SK-N-SH (cell line): ENCODE measurements around the gene PLSCR1. TPM values are rescaled to one million over a fixed set of nuclear protein-coding genes. Genes with fewer than 3 reads are reported as not detected.

Experiments used
- CTCF ChIA-PET: fragments of 300-600, 350-600 bp; formaldehyde crosslinking; extraction: SDS; loops from one replicate; lab custom pipeline; 2021; lab: Yijun Ruan, JAX
- POLR2A ChIA-PET: fragments of 350-600 bp; sonication (Branson Sonifier 250); formaldehyde crosslinking; extraction: SDS; loops from one replicate; lab custom pipeline; 2020; ENCODE audit warnings: antibody characterized with exemption, inconsistent platforms; lab: Yijun Ruan, JAX
- DNase-seq: peaks from one replicate; pipeline ENCODE4 v3.0.0; 2012
- H2AFZ ChIP-seq: fragments of 200-600 bp; sonication (generic); 2 replicates; pipeline ENCODE4 v1.8.1; 2016; ENCODE audit warnings: antibody characterized with exemption, mild to moderate bottlenecking, low read depth
- H3F3A ChIP-seq: fragments of 200-600 bp; sonication (generic); replicated peaks from 2 replicates; pipeline ENCODE3; 2016; ENCODE audit warnings: antibody characterized with exemption, mild to moderate bottlenecking; ENCODE audit not compliant: insufficient read depth
- H3K27ac ChIP-seq, 2 experiments: fragments of 200-500 bp in 1 of 2; fragments of 200-600 bp in 1 of 2; sonication (Bioruptor generic) in 1 of 2; sonication (generic), shearing (Covaris generic) in 1 of 2; 2 replicates each; pipeline versions ENCODE4 v1.5.1 to v1.6.1; 2014 to 2016; ENCODE audit warnings: low read depth in 2 of 2, inconsistent platforms in 1 of 2, low read length in 1 of 2, mild to moderate bottlenecking in 1 of 2, mixed read lengths in 1 of 2
- H3K27me3 ChIP-seq: fragments of 200-600 bp; sonication (generic), shearing (Covaris generic); 2 replicates; pipeline ENCODE4 v1.6.1; 2016; ENCODE audit warnings: mixed run types; ENCODE audit not compliant: insufficient read depth
- H3K36me3 ChIP-seq, 2 experiments: fragments of 200-500 bp in 1 of 2; fragments of 200-600 bp in 1 of 2; sonication (Bioruptor generic) in 1 of 2; sonication (generic) in 1 of 2; replicated peaks in 1 of 2; 2 replicates each; pipeline versions ENCODE3 to v1.5.1; 2014 to 2016; ENCODE audit warnings: low read length in 1 of 2, mild to moderate bottlenecking in 1 of 2; ENCODE audit not compliant: insufficient read depth in 2 of 2, control insufficient read depth in 1 of 2
- H3K4me1 ChIP-seq, 2 experiments: fragments of 200-500 bp in 1 of 2; fragments of 200-600 bp in 1 of 2; sonication (Bioruptor generic) in 1 of 2; sonication (generic), shearing (Covaris generic) in 1 of 2; 2 replicates each; pipeline versions ENCODE4 v1.5.1 to v1.6.1; 2014 to 2016; ENCODE audit warnings: low read depth in 1 of 2, low read length in 1 of 2, mixed run types in 1 of 2; ENCODE audit not compliant: insufficient read depth in 2 of 2, control insufficient read depth in 1 of 2
- H3K4me2 ChIP-seq: fragments of 200-600 bp; sonication (generic), shearing (Covaris generic); 2 replicates; pipeline ENCODE4 v1.6.1; 2017; ENCODE audit warnings: mixed run types
- H3K4me3 ChIP-seq, 2 experiments: fragments of 200-500 bp in 1 of 2; fragments of 200-600 bp in 1 of 2; sonication (Bioruptor generic) in 1 of 2; sonication (generic), shearing (Covaris generic) in 1 of 2; 2 replicates each; pipeline versions ENCODE4 v1.5.1 to v1.8.1; 2014 to 2016; ENCODE audit warnings: low read depth in 2 of 2, inconsistent platforms in 1 of 2, low read length in 1 of 2, mild to moderate bottlenecking in 1 of 2, mixed read lengths in 1 of 2, moderate library complexity in 1 of 2
- H3K79me2 ChIP-seq: fragments of 200-600 bp; sonication (generic); 2 replicates; pipeline ENCODE4 v1.8.1; 2017; ENCODE audit warnings: mild to moderate bottlenecking; ENCODE audit not compliant: insufficient read depth
- H3K9ac ChIP-seq: fragments of 200-600 bp; sonication (generic); 2 replicates; pipeline ENCODE4 v1.6.1; 2017; ENCODE audit warnings: mixed run types
- H3K9me2 ChIP-seq: fragments of 200-600 bp; sonication (generic); 2 replicates; pipeline ENCODE4 v1.6.1; 2017; ENCODE audit warnings: mixed run types
- H3K9me3 ChIP-seq: fragments of 200-600 bp; sonication (generic); 2 replicates; pipeline ENCODE4 v1.6.1; 2017; ENCODE audit warnings: mixed run types, mild to moderate bottlenecking, moderate library complexity
- H4K20me1 ChIP-seq: fragments of 200-600 bp; sonication (generic); 2 replicates; pipeline ENCODE4 v1.6.1; 2017; ENCODE audit warnings: mild to moderate bottlenecking, mixed run types; ENCODE audit not compliant: insufficient read depth
- FOXJ3 ChIP-seq: sonication (generic); formaldehyde crosslinking; IDR thresholded peaks from 2 replicates; pipeline ENCODE4 v1.5.1; 2020; ENCODE audit warnings: mild to moderate bottlenecking, missing genetic modification reagents
- FOXM1 ChIP-seq: IDR thresholded peaks from 2 replicates; pipeline ENCODE4 v1.4.0; 2012; ENCODE audit warnings: low read depth, mild to moderate bottlenecking
- GATA2 ChIP-seq: sonication (generic); formaldehyde crosslinking; IDR thresholded peaks from 2 replicates; pipeline ENCODE4 v1.5.0; 2020; ENCODE audit warnings: mild to moderate bottlenecking, missing genetic modification reagents
- IRF3 ChIP-seq: fragments of 150-350 bp; IDR thresholded peaks from 2 replicates; pipeline ENCODE4 v1.6.1; 2016; ENCODE audit warnings: mild to moderate bottlenecking, low read depth, low read length
- JUND ChIP-seq: IDR thresholded peaks from 2 replicates; pipeline ENCODE4 v1.4.0; 2012
- MEF2A ChIP-seq: IDR thresholded peaks from 2 replicates; pipeline ENCODE4 v1.4.0; 2012; ENCODE audit warnings: low read depth, borderline replicate concordance
- NRF1 ChIP-seq: IDR thresholded peaks from 2 replicates; pipeline ENCODE4 v1.6.1; 2012; ENCODE audit warnings: low read depth, mild to moderate bottlenecking, low read length
- PBX3 ChIP-seq: IDR thresholded peaks from 2 replicates; pipeline ENCODE4; 2012
- POLR2AphosphoS5 ChIP-seq: IDR thresholded peaks from 2 replicates; pipeline ENCODE4 v1.6.1; 2012; ENCODE audit warnings: low read depth, low read length
- RAD21 ChIP-seq: IDR thresholded peaks from 2 replicates; pipeline ENCODE4 v1.6.1; 2012; ENCODE audit warnings: mild to moderate bottlenecking, low read length
- RCOR1 ChIP-seq: fragments of 150-350 bp; IDR thresholded peaks from 2 replicates; pipeline ENCODE4 v1.6.1; 2017; ENCODE audit warnings: antibody characterized with exemption, low read length
- RFX5 ChIP-seq: IDR thresholded peaks from 2 replicates; pipeline ENCODE4 v1.6.1; 2012; ENCODE audit warnings: mild to moderate bottlenecking, improper control_type of control experiment, low read length
- SIN3A ChIP-seq: IDR thresholded peaks from 2 replicates; pipeline ENCODE4 v1.6.1; 2012; ENCODE audit warnings: low read depth, mild to moderate bottlenecking, low read length, moderate library complexity, borderline replicate concordance
- TAF1 ChIP-seq: IDR thresholded peaks from 2 replicates; pipeline ENCODE4 v1.6.1; 2012; ENCODE audit warnings: low read depth, mild to moderate bottlenecking, low read length, moderate library complexity, borderline replicate concordance
- TCF12 ChIP-seq: IDR thresholded peaks from 2 replicates; pipeline ENCODE4 v1.4.0; 2012
- TEAD4 ChIP-seq: IDR thresholded peaks from 2 replicates; pipeline ENCODE4 v1.4.0; 2012; ENCODE audit warnings: mild to moderate bottlenecking, borderline replicate concordance; ENCODE audit not compliant: insufficient read depth
- USF1 ChIP-seq: IDR thresholded peaks from 2 replicates; pipeline ENCODE4 v1.4.0; 2012; ENCODE audit warnings: low read depth, borderline replicate concordance
- USF2 ChIP-seq: fragments of 150-350 bp; IDR thresholded peaks from 2 replicates; pipeline ENCODE4 v1.6.1; 2017; ENCODE audit warnings: antibody characterized with exemption, low read length, low read depth, borderline replicate concordance
- WGBS: methylation state at CpG from one replicate; pipeline ENCODE4 v1.1.6; 2017; ENCODE audit warnings: low lambda C conversion rate; 5-methylcytosine and 5-hydroxymethylcytosine counted together
- polyA plus RNA-seq, 3 experiments: library from polyadenylated mRNA; depleted of rRNA; stranded (reverse); fragments of >200 nt; gene quantifications; 2 replicates each; pipeline ENCODE4 v1.2.3, GENCODE V29; 2012

The PLSCR1 gene
- polyA plus RNA-seq, 1 of the 3 experiments (the other 2 are of a cell fraction): 10.9 TPM

- Histone ChIP-seq H3K27me3 (no peaks in the 10 kb centered on the region; the same call in 1 of the 2 replicates), H2AFZ (no peak overlapping the region), H3K9me2 (no peaks in the 10 kb centered on the region), H4K20me1 (no peaks in the 10 kb centered on the region), H3K36me3 (no peaks in the 10 kb centered on the region), H3K9ac (no peak overlapping the region), H3K27ac (no peak overlapping the region), H3F3A (no peaks in the 10 kb centered on the region), H3K9me3 (no peaks in the 10 kb centered on the region), H3K4me2 (no peak overlapping the region), H3K4me1 (no peaks in the 10 kb centered on the region), H3K4me3 (no peak overlapping the region), H3K79me2 (no peaks in the 10 kb centered on the region)
- no peak for DNase-seq
- ChIA-PET CTCF (no interaction called here), POLR2A (no interaction called here)
- no peak for TF ChIP-seq PBX3
- no peak for TF ChIP-seq TCF12
- TF ChIP-seq USF2: no peak
- 17% methylated on average over 1 of the region's 1 CpG for WGBS
These were observed 17.1 kb upstream of the PLSCR1 start for GRCh38 chr3:146561463-146561862.

DNA sequence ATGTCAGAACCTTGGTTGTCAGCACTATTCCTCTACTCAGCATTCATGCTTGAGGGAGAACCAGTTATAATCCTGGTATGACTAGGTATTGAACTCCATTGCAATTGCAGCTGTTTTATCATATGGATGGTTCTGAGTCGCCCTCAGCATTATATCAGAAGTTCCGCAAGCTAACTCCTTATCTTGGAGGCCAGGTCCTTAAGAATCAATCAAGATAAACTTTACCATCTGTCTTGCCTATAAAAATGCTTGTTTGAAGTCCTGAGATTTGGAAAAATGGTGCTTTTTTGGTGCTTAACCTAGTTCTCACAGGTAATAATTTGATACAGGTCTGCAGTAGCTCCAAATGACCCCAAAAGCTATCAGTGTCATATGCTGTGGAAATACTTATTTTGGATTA, 16.3 kb upstream of the PLSCR1 start:
- H3K9ac ChIP-seq: no peak overlapping the region
- H3K9me2 ChIP-seq: no peaks in the 10 kb centered on the region
- H3K36me3 ChIP-seq: no peaks in the 10 kb centered on the region
- H3K27ac ChIP-seq: no peak overlapping the region
- no peak for DNase-seq
- WGBS: 53% methylated on average over 2 of the region's 2 CpGs
- H3K79me2 ChIP-seq: no peaks in the 10 kb centered on the region
- TF ChIP-seq RFX5 (no peak), FOXM1 (no peak), JUND (no peak), TAF1 (no peak), TCF12 (no peak), RAD21 (no peak), MEF2A (no peak), FOXJ3 (no peak), POLR2AphosphoS5 (no peak), RCOR1 (no peak), SIN3A (no peak), IRF3 (no peak), TEAD4 (no peak), GATA2 (CRISPR knock-in tag) (no peak), USF1 (no peak), NRF1 (no peak)
- ChIA-PET POLR2A (no interaction called here), CTCF (no interaction called here)
- no peaks in the 10 kb centered on the region for H3K4me1 ChIP-seq
- no peaks in the 10 kb centered on the region; the same call in 1 of the 2 replicates for H3K27me3 ChIP-seq
- no peaks in the 10 kb centered on the region for H3K9me3 ChIP-seq
- no peaks in the 10 kb centered on the region for H4K20me1 ChIP-seq
- H3K4me2 ChIP-seq: no peak overlapping the region
- H3K4me3 ChIP-seq: no peak overlapping the region
- no peak overlapping the region for H2AFZ ChIP-seq
- H3F3A ChIP-seq: no peaks in the 10 kb centered on the region
